CD14-positive monocyte (primary cell): ENCODE results near the gene FAM111B. TPM values are rescaled to one million over a fixed set of nuclear protein-coding genes. Genes with fewer than 3 reads are reported as not detected.

Experiments
- DNase-seq, 3 donors: peaks; one replicate each; pipeline ENCODE4 v3.0.0-alpha.2; 2011 to 2022
- H2AFZ ChIP-seq: 2 replicates; pipeline ENCODE4 v1.6.0; 2012; ENCODE audit warnings: mild to moderate bottlenecking, low read depth, low read length, inconsistent platforms; ENCODE audit not compliant: insufficient read depth, poor library complexity, severe bottlenecking
- H3K27ac ChIP-seq, 2 donors: 1 replicate in 1 of 2; 2 replicates in 1 of 2; pipeline ENCODE4 v1.5.1; 2012 to 2013; ENCODE audit warnings: low read length in 2 of 2, control low read depth in 1 of 2, inconsistent platforms in 1 of 2, low read depth in 1 of 2, mild to moderate bottlenecking in 1 of 2
- H3K27me3 ChIP-seq, 2 donors: one replicate each; pipeline versions ENCODE4 v1.6.0 to v1.6.1; 2011 to 2013; ENCODE audit warnings: low read length in 2 of 2; ENCODE audit not compliant: control insufficient read depth in 2 of 2, insufficient read depth in 2 of 2
- H3K36me3 ChIP-seq, 2 donors: replicated peaks in 1 of 2; 1 replicate in 1 of 2; 2 replicates in 1 of 2; pipeline versions ENCODE4 v1.5.1 to v1.6.1; 2012 to 2013; ENCODE audit warnings: low read length in 2 of 2, control low read depth in 1 of 2, inconsistent platforms in 1 of 2, mild to moderate bottlenecking in 1 of 2; ENCODE audit not compliant: insufficient read depth in 2 of 2, control insufficient read depth in 1 of 2
- H3K4me1 ChIP-seq, 2 donors: 1 replicate in 1 of 2; 2 replicates in 1 of 2; pipeline versions ENCODE4 v1.5.1 to v1.6.1; 2012 to 2013; ENCODE audit warnings: low read length in 2 of 2, control low read depth in 1 of 2, inconsistent platforms in 1 of 2, mild to moderate bottlenecking in 1 of 2, moderate library complexity in 1 of 2; ENCODE audit not compliant: insufficient read depth in 2 of 2, control insufficient read depth in 1 of 2
- H3K4me2 ChIP-seq: replicated peaks from 2 replicates; pipeline ENCODE3; 2012; ENCODE audit warnings: low read length, moderate library complexity, mild to moderate bottlenecking; ENCODE audit not compliant: poor library complexity, severe bottlenecking; ENCODE audit errors: extremely low read depth
- H3K4me3 ChIP-seq, 3 experiments: fragments of 200-600 bp in 1 of 3; sonication (generic) in 1 of 3; replicated peaks in 1 of 3; 1 replicate in 2 of 3; 2 replicates in 1 of 3; pipeline ENCODE4 v1.5.1; 2011 to 2013; ENCODE audit warnings: low read length in 3 of 3, mild to moderate bottlenecking in 3 of 3, control low read depth in 2 of 3, low read depth in 2 of 3, inconsistent platforms in 1 of 3, moderate library complexity in 1 of 3
- H3K79me2 ChIP-seq: 2 replicates; pipeline ENCODE4 v1.6.0; 2012; ENCODE audit warnings: mild to moderate bottlenecking, control low read depth, inconsistent platforms, low read length, moderate library complexity; ENCODE audit not compliant: insufficient read depth
- H3K9ac ChIP-seq: 2 replicates; pipeline ENCODE4 v1.6.0; 2017; ENCODE audit warnings: low read length, mild to moderate bottlenecking; ENCODE audit not compliant: insufficient read depth, poor library complexity, severe bottlenecking
- H3K9me3 ChIP-seq, 2 donors: replicated peaks in 1 of 2; 1 replicate in 1 of 2; 2 replicates in 1 of 2; pipeline versions ENCODE4 v1.5.1 to v1.6.1; 2012 to 2013; ENCODE audit warnings: low read length in 2 of 2, control low read depth in 1 of 2; ENCODE audit not compliant: control insufficient read depth in 1 of 2, insufficient read depth in 1 of 2
- H4K20me1 ChIP-seq: 2 replicates; pipeline ENCODE4 v1.6.0; 2012; ENCODE audit warnings: mild to moderate bottlenecking, low read length, control low read depth, moderate library complexity; ENCODE audit not compliant: insufficient read depth
- H3K27ac Mint-ChIP-seq, 7 donors: one replicate each; pipeline ENCODE4 v1.8.0; 2020; ENCODE audit warnings: mild to moderate bottlenecking in 7 of 7, mixed read lengths in 7 of 7, moderate library complexity in 6 of 7, inconsistent platforms in 2 of 7
- H3K27me3 Mint-ChIP-seq, 3 donors: one replicate each; pipeline ENCODE4 v1.8.0; 2021 to 2022; ENCODE audit warnings: low read depth in 3 of 3, mild to moderate bottlenecking in 3 of 3, mixed read lengths in 3 of 3, moderate library complexity in 3 of 3, inconsistent platforms in 1 of 3
- H3K36me3 Mint-ChIP-seq, 2 donors: one replicate each; pipeline ENCODE4 v1.8.0; 2020; ENCODE audit warnings: mixed read lengths in 2 of 2, inconsistent platforms in 1 of 2, mild to moderate bottlenecking in 1 of 2
- H3K4me1 Mint-ChIP-seq: one replicate; pipeline ENCODE4 v1.8.0; 2020; ENCODE audit warnings: mild to moderate bottlenecking, mixed read lengths
- H3K4me3 Mint-ChIP-seq, 2 donors: one replicate each; pipeline ENCODE4 v1.8.0; 2020; ENCODE audit warnings: mild to moderate bottlenecking in 2 of 2, mixed read lengths in 2 of 2, moderate library complexity in 1 of 2
- H3K9me3 Mint-ChIP-seq, 7 donors: one replicate each; pipeline ENCODE4 v1.8.0; 2020 to 2022; ENCODE audit warnings: mixed read lengths in 7 of 7, mild to moderate bottlenecking in 6 of 7, moderate library complexity in 6 of 7, inconsistent platforms in 2 of 7
- CTCF ChIP-seq: fragments of 200-600 bp; IDR thresholded peaks from one replicate; pipeline ENCODE4 v1.8.0; 2022; ENCODE audit warnings: antibody characterized with exemption, mild to moderate bottlenecking
- WGBS: methylation state at CpG from one replicate; pipeline ENCODE4 v1.1.5; 2013; ENCODE audit warnings: missing lambda C conversion rate; ENCODE audit not compliant: insufficient coverage; 5-methylcytosine and 5-hydroxymethylcytosine counted together
- intact Hi-C, 2 donors: fragments of 100-400 bp; cut with micrococcal nuclease; formaldehyde crosslinking; loops; one replicate each; pipeline versions ENCODE4 v1.15.0 to v1.15.1; 2023
- polyA plus RNA-seq, 3 donors: library from polyadenylated mRNA; depleted of rRNA in 1 of 3; unstranded in 2 of 3; stranded (reverse) in 1 of 3; fragments of 300-500 nt in 2 of 3; fragments of >200 nt in 1 of 3; fragmentation: Illumina TruSeq in 2 of 3; gene quantifications; 1 replicate in 2 of 3; 2 replicates in 1 of 3; pipeline ENCODE4 v1.2.3, GENCODE V29; 2012 to 2021

The FAM111B gene
- polyA plus RNA-seq, 3 donors, result 0.09 TPM; not detected in 2

GRCh38 chr11:59151761-59152160 is 44.7 kb downstream of the FAM111B start:
- no peak overlapping the region for H3K4me3 Mint-ChIP-seq

GRCh38 chr11:59152312-59152951 is 45.4 kb downstream of the FAM111B start:
- H3K4me2 ChIP-seq, result peak overlapping the region; percentile 49
- no peaks in the 10 kb centered on the region for H3K9me3 ChIP-seq
- peaks cover 30% of the 10 kb centered on the region for H3K4me1 Mint-ChIP-seq
- H3K9ac ChIP-seq, result peak overlapping the region; percentile 22
- 55% methylated on average over 8 of the region's 8 CpGs for WGBS
- H3K27ac Mint-ChIP-seq, result peak overlapping the region; percentile 77 to 87 (median 83)
- H3K27ac ChIP-seq, result peak overlapping the region in 1 of 2 donors; percentile 78
- H2AFZ ChIP-seq, result peak overlapping the region; percentile 49
- peaks cover 24 to 60% of the 10 kb centered on the region in 2 donors for H3K36me3 ChIP-seq
- peak overlapping the region; percentile 64 to 81 for H3K4me3 Mint-ChIP-seq
- peak in 1 of 3 donors; percentile 25 for DNase-seq
- peak overlapping the region in 2 of 3 experiments; percentile 49 to 59 for H3K4me3 ChIP-seq
- H3K9me3 Mint-ChIP-seq, result no peaks in the 10 kb centered on the region
- H3K79me2 ChIP-seq, result peaks cover 77% of the 10 kb centered on the region
- H3K36me3 Mint-ChIP-seq, result peaks cover 32 to 56% of the 10 kb centered on the region in 2 donors
- H3K27me3 ChIP-seq, result no peaks in the 10 kb centered on the region
- no peak for TF ChIP-seq CTCF
- H3K27me3 Mint-ChIP-seq, result peaks cover 0 to 1% (median 0%) of the 10 kb centered on the region in 3 donors
- intact Hi-C loops, result loop anchor here in 1 of 2 donors (10.0 kb wide), 1 partner anchor 198 kb away; no protein-coding TSS in a partner anchor
- H4K20me1 ChIP-seq, result no peaks in the 10 kb centered on the region
- peaks cover 8 to 22% of the 10 kb centered on the region in 2 donors for H3K4me1 ChIP-seq

More at GRCh38 chr11:59151761-59152160, 44.7 kb downstream of the FAM111B start:
- H3K36me3 ChIP-seq, result peaks cover 24 to 67% of the 10 kb centered on the region in 2 donors
- DNase-seq, result no peak
- H3K79me2 ChIP-seq, result peaks cover 83% of the 10 kb centered on the region
- H3K27ac ChIP-seq, result peak overlapping the region in 1 of 2 donors; percentile 78
- no peak overlapping the region for H3K4me3 ChIP-seq
- no peak overlapping the region for H2AFZ ChIP-seq
- Mint-ChIP-seq H3K4me1 (peaks cover 32% of the 10 kb centered on the region), H3K27me3 (peaks cover 0 to 1% (median 0%) of the 10 kb centered on the region in 3 donors), H3K36me3 (peaks cover 34 to 58% of the 10 kb centered on the region in 2 donors), H3K9me3 (no peaks in the 10 kb centered on the region), H3K27ac (peak overlapping the region in 6 of 7 donors; percentile 0 to 87 (median 70))
- H3K4me2 ChIP-seq, result no peak overlapping the region
- no peaks in the 10 kb centered on the region for H3K27me3 ChIP-seq
- intact Hi-C loops, result loop anchor here in 1 of 2 donors (10.0 kb wide), 1 partner anchor 197 kb away; no protein-coding TSS in a partner anchor
- TF ChIP-seq CTCF, result no peak
- no peaks in the 10 kb centered on the region for H4K20me1 ChIP-seq
- WGBS, result no CpG with 5 or more reads among the region's 1 CpG
- H3K4me1 ChIP-seq, result peaks cover 10 to 25% of the 10 kb centered on the region in 2 donors
- no peak overlapping the region for H3K9ac ChIP-seq
- no peaks in the 10 kb centered on the region for H3K9me3 ChIP-seq
